Stimulated activated CD4-positive, alpha-beta T cell treated with anti-CD3 and anti-CD28 coated beads, Interleukin-12 subunit alpha, Interleukin-12 subunit beta, amount 100 ng/mL, for 48 hours (primary cell): ENCODE data around the gene SLC24A4.

ENCODE experiments used
- DNase-seq, 3 donors: peaks; one replicate each; pipeline ENCODE4 v3.0.0-alpha.2; 2020; ENCODE audit warnings: low read depth in 2 of 3, low spot score in 1 of 3

The SLC24A4 gene

DNA sequence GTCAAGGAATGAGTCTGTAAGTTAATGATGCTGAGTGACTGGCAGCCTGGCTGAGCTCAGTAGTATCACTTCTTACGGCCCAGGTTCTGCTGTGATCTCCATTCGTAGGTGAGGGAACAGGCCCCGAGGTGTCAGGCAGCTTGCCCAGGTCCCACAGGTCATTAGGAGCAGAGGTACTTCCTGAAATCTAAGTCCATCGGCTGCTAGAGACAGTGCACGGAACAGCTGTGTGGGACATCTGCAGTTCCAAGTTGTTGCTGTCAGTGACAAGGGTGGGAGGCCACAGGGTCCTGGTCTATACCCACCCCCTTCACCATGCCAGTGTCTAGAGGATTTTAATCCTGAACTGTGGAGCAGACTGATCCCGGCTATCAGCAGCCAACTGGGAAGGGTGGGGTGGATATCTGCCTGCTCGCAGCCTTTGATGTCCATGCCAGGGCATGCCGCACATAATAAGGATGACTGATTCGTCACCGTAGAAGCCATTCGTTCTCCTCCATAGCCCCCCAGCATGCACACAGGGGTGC lies 108.3 kb downstream of the SLC24A4 start:
- no peak for DNase-seq

DNA sequence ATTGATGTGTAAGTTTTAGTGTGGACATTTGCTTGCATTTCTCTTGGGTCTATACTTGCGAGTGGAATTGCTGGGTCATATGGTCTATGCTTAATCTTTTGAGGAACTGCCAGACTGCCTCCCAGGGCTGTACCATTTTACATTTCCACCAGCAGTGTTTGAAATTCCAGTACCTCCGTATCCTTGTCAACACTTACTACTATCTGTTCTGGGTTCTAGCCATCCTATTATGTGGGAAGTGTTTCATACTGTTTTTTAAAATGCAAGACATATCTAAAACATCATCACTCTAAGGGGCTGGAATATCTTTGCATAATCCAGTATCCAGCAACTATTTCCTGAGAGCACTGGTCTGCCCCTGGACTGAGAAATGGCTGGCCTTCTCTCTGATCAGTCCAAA lies 110.4 kb downstream of the SLC24A4 start:
- no peak for DNase-seq

DNA sequence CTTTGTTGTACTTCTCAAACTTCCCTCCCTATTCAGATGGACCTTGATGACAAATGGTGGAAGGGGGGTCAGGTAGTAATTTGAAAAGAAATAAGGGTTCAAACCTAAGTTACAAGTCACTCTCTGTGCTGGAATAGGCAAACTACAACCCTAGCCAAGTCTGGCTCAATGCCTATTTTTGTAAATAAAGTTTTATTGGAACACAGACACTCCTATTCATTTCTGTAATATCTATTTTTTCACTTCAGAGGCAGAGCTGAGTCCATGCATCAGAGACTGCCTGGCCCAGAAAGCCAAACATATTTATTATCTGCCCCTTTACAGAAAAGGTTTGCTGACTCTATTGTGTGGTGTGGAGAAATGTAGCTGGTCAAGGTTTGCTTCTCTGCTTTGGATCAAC lies 112.2 kb downstream of the SLC24A4 start:
- no peak for DNase-seq

DNA sequence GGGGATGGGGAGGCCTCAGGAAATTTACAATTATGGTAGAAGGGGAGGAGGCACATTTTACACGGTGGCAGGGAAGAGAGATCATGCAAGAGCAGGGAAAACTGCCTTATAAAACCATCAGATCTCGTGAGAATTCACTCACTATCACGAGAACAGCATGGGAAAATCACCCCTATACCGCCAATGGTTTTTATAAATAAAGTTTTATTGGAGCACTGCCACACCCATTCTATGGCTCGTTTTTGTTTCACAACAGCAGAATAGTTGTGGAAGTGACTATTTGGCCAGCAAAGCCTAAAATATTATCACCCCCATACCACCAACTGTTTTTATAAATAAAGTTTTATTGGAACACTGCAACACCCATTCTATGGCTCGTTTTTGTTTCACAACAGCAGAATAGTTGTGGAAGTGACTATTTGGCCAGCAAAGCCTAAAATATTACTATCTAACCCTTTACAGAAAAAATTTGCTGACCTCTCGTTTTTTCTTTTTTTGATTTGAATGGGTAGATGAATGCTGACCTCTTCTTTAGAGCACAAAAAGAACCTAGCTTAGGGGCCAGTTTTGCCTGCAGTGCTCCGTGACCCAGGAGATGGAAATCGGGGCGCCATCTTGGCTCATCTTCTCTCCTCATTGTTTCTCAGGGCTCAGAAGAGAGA lies 113.3 kb downstream of the SLC24A4 start:
- no peak for DNase-seq

DNA sequence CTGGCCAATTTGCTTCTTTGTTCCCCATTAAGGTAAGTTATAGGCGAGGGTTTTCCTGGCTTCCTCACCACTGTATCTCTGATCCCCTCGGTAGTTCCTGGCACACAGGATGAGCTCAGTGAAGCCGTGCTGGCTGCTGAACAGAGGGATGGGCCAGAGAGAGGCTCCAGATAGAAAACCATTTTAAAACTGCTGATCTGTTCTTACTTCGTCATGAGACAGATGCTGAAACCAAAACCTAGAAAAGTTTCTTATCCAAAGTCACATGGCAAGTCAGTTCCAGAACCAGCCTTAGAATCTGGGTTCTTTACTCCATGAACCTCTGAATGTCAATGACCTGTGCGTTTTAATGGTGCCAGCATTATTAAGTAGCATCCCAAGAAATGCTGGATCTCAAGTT lies 114.3 kb downstream of the SLC24A4 start:
- no peak for DNase-seq

DNA sequence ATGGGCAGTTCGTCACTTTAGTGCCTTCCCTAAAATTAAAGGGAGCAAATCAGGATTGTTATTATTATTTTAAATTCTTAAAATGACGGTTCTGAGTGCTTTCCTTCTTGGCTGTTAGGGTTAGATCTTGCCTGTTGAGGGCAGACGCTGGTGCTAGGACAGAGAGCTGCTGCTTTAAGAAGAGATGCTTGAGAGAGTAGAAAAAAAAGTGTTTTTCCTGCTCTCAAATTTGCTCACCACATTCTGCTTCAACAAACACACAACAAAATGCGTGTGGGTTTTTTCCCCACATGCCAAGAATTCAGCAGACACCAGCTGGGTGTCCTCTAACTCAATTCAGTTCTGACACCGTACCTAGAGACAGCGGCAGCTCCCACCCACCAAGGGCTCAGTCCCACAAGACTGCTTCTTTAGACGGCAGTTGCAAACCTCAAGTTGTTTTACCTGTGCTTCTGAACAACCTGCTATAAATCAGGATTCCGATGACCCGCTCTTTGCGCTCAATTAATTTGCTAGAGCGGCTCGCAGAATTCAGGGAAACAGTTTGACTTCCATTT lies 114.8 kb downstream of the SLC24A4 start:
- DNase-seq, result no peak

DNA sequence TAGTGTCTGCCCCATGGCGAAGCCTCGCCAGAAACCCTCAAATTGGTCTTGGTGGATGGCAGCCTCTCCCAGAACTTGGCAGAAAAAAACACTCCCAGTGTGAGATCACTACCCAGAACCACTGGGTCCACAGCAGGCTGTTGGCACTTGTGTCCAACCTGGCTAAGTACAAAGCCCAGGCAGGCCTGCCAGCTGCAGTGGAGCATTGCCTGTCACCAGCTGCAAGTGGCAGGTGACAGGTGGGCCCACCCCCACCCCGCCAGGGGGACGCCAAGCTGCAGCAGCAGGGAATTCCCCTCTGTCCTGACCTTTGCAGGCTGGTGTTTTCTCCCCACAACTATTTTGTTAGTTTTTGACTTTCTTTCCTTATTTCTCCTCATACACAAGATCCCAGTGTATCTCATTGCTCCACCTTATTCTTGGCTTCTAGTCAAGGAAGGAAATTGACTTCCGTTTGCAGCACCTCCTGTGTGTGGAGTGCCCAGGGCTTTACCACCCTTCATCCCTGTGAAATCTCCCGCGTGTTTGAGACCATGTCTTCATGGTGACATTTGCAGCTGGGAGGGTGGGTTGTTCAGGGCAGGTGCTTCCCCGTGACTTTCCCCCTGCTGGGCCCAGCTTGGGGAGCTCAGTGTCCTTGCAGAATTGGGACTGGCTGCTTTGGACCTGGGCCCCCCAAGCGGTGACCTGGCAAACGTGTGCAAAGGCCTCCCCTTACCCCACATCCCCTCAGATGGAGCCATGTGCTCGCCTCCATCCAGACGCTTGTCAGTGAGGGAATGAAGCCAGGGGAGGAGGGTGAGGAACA lies 116.8 kb downstream of the SLC24A4 start:
- no peak for DNase-seq

DNA sequence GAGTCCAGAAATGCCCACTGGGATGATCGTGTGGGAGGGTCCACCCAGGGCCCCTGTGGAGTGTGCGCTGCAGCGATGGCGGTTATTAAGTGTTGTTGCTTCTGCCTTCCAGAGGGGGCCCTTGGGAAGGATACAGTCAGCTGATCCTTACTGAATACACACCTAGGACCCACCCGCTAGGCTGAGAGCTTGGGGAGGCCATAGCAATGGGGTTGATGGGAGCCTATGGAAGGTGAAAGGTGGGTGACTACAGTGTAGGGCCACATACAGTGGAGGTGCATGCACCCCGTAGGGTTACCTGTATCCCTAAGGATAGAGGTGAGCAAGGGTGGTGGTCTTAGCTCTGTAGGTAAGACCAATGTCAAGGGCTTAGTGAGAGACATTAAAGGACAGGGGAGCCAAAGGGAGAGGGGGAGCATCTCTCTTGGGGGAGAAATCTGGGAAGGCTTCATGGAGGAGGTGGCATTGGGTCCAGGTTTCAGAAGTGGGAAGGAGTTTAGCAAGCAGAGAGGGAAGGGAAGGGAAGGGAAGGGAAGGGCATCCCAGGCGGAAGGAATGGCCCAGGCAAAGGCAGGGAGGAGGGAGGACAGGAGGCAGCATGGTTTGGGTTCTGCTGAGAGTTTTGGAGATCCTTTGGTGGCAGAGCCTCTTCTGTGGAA lies 117.5 kb downstream of the SLC24A4 start:
- no peak for DNase-seq

DNA sequence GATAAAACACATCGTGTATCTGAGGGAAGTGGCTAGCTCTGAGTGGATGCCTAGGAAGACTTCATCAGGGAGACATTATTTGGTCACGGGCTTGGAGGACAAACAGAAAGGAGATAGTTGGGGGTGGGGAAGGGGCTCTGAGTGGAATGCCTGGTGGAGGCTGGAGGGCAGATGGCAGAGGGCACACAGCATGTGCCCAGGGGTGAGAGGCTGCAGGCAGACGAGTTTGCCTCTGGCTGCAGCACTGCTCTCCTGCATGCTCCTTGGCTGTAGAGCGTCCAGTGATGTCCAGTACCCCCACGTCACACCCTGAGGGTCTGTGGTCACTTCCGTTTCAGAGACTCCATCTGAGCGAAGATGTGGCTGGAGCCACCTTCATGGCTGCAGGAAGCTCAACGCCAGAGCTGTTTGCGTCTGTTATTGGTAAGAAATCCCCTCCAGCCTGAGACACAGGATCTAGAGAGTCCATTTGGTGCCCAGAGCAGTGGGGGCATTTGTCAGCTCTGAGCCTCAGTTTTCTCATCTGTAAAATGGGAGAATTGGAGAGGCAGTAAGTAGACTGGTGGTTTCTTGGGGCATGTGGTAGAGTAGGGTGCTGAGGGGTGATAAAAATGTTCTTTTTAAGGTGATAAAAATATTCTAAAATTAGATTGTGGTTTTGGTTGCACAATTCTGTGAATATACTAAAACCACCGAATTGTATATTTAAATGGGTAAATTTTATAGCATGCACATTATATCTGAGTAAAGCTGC lies 119.0 kb downstream of the SLC24A4 start:
- no peak for DNase-seq

DNA sequence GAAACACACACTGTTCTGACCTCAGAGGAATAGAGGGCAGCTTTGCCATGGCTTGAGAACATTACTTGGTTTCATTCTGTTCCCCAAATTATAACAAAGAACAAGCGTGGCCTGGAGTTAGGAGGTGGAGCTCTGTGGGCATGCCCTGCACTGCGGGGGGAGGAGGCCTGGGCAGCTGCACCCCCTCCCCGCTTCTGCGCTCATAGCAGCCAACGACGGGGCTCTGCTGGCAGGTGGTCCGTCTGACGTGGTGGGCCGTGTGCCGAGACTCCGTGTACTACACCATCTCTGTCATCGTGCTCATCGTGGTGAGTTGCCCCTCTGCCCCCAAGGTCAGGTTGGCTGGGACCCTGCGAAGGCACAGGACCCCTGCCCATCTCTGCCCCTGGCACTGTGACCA lies 120.2 kb downstream of the SLC24A4 start:
- DNase-seq, result no peak

DNA sequence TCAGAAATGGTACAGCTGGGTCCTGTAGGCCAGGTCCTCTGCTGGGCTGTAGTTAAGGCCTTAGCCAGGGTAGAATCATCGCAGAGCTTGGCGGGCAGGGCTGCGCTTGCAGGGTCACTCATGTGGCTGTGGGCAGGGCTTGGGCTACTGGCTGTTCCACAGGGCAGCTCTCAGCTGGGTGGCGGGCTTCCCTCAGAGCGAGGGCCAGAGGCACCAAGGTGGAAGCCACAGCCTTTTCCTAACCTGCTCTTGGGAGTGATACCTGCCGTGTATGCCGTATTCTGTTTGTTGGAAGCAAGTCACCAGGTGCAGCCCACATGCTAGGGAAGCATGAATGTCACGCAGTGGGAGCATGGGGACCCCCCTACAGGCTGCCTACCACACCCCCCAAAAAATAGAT lies 120.8 kb downstream of the SLC24A4 start:
- DNase-seq, result no peak

DNA sequence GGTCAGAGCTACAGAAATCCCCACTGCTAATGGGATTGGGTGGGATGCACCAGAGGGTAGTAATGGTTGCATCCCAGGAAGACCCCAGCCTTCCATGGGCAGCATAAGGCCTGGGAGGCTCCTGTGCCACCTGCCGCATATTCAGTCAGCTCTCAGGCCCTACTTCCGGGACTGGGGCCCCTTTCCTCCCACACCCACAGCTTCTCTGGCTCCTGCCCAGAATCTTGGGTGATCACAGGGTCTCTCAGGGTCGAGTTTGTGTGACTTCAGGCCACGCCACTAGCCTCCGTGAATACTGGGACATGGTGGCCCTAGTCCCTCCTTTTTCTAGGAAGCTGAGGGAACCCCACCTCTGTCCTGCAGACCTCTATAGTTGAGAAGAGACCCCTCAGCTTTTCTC lies 123.8 kb downstream of the SLC24A4 start:
- DNase-seq, result no peak

DNA sequence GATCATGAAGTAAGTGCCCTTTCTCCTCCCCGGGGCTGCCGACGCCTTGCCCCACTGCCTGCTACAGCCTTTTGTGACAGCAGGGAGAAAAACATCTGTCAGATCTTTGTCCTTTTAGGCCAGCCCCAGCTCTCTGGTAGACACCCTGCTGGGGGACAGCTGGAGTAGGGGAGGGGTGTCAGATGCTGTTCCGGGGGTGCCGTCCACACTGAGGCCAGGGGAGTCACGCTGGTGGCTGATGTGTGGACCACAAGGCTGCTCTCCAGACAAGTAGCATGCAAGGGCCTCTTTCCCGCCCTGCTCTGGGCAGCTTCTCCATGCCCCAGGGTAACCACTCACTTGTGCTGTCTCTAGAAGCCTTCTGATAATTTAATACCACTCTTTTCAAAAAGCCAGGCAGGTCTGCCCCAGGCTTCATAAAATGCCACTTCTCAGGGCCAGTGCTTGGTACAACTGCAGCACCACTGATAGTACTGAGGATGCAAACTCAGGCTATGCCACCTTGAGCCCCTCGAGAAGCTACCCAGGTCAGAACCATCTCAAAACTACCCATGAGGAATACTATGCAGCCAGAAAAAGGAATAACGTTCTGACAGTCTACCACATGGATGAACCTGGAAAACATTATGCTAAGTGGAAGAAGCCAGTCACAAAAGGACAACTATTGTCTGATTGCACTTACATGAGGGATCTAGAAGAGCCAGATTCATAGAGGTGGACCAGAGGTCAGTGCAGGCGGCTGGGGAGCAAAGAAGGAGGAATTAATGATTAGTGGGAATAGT lies 124.6 kb downstream of the SLC24A4 start:
- DNase-seq, result no peak

DNA sequence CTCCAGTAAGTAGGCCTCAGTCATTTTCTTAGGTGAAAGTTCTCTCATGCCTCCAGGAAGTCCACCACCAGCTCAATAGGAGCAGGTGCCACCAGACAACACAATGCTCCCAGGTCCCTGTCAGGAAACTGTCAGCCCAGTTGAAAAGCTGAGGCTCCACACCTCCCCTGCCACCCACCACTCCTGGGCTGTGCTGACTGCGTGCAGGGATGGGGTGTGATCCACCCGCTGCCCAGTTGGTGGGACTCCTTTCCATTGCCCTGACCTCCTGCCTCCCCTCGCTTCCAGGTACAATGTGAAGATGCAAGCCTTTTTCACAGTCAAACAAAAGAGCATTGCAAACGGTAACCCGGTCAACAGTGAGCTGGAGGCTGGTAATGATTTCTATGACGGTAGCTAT lies 125.8 kb downstream of the SLC24A4 start:
- no peak for DNase-seq

DNA sequence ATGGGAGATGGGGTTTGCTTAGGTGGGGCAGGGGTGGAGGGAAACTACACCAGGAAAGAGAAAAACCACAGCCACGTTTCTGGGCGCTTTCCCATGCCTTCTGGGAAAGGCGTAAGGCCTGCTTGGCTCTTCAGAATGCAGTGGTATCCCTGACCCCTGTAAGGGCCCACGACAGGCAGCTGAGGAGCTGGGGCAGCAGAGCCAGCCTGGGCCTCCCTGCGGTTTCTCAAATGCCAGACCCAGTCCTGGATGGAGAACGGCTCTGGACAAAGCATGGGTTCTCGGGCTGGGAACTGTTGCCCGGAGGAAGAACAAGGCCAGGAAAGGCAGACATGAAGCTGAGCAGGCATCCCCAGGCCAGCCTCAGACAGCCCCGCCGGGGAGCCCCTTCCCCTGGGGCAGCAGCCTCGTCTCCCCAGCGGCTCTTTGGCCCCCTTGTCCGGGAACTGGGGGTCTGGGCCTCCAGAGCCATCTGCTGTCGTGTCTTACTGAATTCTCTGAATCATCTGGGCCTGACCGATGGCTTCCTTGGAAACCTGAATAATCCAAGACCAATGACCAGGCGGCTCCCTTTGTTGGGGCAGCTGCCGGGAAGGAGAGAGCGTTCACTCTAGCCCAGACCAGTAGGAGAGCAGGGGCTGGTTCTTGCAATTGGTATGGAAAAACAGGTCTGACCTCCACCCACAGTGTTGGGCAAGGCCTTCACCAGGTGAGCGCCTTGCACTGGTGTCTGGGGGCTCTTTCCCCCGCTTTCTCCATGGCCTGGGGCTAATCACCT lies 126.6 kb downstream of the SLC24A4 start:
- no peak for DNase-seq

DNA sequence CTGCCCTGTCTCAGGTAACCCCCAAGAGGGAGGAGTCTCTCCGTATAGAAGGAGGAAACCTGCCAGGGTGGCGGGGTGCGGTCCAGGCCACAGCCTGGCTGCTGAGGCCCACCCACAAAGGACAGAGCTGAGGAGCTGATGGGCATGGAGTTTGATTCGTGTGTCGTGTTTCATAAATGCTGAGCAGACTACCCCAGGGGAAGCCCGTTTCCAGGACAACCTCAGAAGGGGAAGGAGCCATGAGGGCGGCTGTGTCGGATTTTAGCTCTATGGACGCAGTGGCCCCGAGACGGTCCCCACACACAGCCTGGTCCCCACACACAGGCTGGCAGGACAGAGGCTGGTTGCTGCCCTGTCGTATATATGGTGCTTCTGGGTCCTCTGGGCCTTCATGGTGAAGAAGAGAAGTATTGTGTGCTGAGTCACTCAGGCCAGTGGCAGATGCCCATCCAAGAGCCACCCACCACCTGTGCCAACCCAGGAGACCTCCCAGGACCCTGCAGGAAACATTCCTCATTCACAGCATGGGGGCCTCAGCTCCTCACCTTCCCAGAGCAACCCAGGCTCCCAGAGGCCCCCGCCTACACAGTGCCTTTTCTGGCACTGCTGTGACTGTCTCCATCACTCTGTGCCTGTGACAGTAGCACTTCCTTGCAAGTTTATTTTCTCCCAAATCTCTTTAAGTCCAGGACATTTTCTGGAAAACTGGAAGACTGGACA lies 127.5 kb downstream of the SLC24A4 start:
- DNase-seq, result no peak

DNA sequence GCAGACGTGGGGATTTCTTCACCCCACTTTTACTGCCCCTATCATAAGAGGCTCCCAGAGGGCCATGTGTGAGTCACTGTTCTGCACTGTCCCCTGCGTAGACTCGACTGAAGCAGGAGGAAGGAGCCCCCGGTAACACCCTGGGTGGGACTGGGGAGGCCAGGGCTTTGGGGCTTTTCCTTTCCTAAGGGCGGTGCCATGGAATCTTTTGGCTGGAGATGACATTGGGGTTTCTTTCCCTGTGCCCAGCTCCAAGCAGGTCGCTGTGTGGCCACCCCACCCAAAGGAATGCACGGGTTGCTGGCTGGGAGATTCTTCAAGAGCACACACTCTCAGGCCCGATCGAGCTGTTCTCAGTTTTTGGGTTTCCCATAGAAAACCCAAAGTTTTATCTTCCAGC lies 128.3 kb downstream of the SLC24A4 start:
- no peak for DNase-seq

DNA sequence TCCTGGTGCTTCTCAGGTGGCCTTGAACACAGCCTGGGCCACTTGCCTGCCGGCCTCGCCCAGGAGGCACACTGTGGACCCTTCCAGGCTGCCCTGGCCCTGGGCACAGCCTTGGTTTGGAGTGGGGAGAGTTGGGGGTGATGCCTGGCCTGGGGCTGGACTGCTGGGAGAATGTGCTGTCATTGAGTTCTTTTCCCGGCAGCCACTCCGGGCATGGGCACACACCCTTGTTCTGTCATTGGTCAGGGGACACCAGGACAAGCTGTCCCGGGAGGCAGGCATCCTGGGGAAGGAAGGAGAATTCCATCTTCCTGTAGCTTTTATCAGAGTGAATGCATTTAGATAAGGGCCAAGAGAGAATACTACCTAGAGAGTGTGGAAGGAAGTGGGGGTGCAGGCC lies 128.8 kb downstream of the SLC24A4 start:
- DNase-seq, result no peak

DNA sequence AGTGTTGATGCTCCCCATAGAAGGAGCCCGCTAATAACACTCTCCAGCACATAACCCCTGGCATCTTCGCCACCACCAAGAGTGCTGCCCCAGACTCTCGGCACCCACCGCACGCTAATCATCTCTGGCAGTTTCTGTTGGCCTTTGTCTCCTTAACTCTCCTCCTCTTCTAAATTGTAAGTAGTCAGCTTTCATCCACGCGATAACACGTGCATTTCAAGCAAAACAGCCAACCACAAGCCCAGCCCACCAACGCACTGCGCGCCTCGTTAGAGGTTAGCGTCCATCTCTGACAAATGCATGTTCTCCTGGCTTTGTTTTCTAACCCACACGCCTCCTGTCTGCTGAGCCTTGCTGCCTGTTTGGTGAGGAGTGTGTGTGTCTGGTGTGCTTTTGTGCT lies 129.5 kb downstream of the SLC24A4 start:
- DNase-seq, result no peak
